HG03159 (cell line): ENCODE measurements around the gene KLK3.
"Not testable (repeated sequence)": the region's sequence is repeated elsewhere in the genome, so short reads cannot be mapped to it uniquely, and the experiment has no call there.

Source experiments
- ATAC-seq: cut with Tn5 transposase; IDR thresholded peaks from one replicate; pipeline ENCODE4 v1.9.1; 2021; ENCODE audit warnings: mild to moderate bottlenecking, moderate library complexity; ENCODE audit not compliant: unreplicated experiment

KLK3 gene

DNA sequence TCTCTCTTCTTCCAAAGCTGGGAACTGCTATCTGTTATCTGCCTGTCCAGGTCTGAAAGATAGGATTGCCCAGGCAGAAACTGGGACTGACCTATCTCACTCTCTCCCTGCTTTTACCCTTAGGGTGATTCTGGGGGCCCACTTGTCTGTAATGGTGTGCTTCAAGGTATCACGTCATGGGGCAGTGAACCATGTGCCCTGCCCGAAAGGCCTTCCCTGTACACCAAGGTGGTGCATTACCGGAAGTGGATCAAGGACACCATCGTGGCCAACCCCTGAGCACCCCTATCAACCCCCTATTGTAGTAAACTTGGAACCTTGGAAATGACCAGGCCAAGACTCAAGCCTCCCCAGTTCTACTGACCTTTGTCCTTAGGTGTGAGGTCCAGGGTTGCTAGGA is 5.1 kb downstream of the KLK3 start:
- ATAC-seq = no peak

- ATAC-seq = no peak
These were observed 6.3 kb downstream of the KLK3 start for GRCh38 chr19:50861010-50861409.

DNA sequence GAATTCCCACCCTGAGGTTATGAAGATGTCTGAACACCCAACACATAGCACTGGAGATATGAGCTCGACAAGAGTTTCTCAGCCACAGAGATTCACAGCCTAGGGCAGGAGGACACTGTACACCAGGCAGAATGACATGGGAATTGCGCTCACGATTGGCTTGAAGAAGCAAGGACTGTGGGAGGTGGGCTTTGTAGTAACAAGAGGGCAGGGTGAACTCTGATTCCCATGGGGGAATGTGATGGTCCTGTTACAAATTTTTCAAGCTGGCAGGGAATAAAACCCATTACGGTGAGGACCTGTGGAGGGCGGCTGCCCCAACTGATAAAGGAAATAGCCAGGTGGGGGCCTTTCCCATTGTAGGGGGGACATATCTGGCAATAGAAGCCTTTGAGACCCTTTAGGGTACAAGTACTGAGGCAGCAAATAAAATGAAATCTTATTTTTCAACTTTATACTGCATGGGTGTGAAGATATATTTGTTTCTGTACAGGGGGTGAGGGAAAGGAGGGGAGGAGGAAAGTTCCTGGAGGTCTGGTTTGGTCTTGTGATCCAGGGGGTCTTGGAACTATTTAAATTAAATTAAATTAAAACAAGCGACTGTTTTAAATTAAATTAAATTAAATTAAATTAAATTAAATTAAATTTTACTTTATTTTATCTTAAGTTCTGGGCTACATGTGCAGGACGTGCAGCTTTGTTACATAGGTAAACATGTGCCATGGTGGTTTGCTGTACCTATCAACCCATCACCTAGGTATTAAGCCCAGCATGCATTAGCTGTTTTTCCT is 7.0 kb downstream of the KLK3 start:
- ATAC-seq = no peak

- no peak for ATAC-seq
These were observed 14.8 kb downstream of the KLK3 start for GRCh38 chr19:50869479-50869878.

- no peak for ATAC-seq
These were observed 15.8 kb downstream of the KLK3 start for GRCh38 chr19:50870417-50871089.

DNA sequence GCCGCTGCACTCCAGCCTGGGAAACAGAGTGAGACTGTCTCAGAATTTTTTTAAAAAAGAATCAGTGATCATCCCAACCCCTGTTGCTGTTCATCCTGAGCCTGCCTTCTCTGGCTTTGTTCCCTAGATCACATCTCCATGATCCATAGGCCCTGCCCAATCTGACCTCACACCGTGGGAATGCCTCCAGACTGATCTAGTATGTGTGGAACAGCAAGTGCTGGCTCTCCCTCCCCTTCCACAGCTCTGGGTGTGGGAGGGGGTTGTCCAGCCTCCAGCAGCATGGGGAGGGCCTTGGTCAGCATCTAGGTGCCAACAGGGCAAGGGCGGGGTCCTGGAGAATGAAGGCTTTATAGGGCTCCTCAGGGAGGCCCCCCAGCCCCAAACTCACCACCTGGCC is 18.3 kb downstream of the KLK3 start, which contains the start of gene KLK2:
KLK2 (plus strand) TSS at position 384 of the 400 bp plus-strand sequence. CDS start 35 bp downstream, outside the sequence.
- no peak for ATAC-seq

DNA sequence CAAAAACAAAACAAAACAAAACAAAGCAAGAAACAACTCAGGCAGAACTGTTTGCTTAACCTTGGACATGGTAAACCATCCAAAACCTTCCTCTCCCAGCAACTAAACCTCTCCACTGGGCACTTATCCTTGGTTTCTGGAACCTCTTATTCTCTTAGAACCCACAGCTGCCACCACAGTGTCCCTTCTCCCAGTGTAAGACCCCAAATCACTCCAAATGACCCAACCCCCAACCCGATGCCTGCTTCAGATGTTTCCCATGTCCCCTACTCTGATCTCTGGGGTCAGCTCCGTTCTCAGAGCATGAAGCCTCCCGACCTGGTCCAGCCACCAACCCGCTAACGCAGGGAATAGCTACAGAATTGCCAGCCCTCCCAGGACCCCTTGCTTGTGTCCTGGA is 19.5 kb downstream of the KLK3 start:
- no peak for ATAC-seq

GRCh38 chr19:50875795-50876422 is 21.2 kb downstream of the KLK3 start:
- ATAC-seq = no peak

GRCh38 chr19:50876456-50876855 is 21.7 kb downstream of the KLK3 start:
- ATAC-seq = no peak

DNA sequence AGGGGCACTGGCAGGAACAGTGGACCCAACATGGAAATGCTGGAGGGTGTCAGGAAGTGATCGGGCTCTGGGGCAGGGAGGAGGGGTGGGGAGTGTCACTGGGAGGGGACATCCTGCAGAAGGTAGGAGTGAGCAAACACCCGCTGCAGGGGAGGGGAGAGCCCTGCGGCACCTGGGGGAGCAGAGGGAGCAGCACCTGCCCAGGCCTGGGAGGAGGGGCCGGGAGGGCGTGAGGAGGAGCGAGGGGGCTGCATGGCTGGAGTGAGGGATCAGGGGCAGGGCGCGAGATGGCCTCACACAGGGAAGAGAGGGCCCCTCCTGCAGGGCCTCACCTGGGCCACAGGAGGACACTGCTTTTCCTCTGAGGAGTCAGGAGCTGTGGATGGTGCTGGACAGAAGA is 22.6 kb downstream of the KLK3 start:
- no peak for ATAC-seq

DNA sequence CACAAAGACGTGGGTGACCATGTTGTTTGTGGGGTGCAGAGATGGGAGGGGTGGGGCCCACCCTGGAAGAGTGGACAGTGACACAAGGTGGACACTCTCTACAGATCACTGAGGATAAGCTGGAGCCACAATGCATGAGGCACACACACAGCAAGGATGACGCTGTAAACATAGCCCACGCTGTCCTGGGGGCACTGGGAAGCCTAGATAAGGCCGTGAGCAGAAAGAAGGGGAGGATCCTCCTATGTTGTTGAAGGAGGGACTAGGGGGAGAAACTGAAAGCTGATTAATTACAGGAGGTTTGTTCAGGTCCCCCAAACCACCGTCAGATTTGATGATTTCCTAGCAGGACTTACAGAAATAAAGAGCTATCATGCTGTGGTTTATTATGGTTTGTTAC is 24.1 kb downstream of the KLK3 start:
- no peak for ATAC-seq

- ATAC-seq = no peak
These were observed 25.5 kb downstream of the KLK3 start for GRCh38 chr19:50880241-50880640.

DNA sequence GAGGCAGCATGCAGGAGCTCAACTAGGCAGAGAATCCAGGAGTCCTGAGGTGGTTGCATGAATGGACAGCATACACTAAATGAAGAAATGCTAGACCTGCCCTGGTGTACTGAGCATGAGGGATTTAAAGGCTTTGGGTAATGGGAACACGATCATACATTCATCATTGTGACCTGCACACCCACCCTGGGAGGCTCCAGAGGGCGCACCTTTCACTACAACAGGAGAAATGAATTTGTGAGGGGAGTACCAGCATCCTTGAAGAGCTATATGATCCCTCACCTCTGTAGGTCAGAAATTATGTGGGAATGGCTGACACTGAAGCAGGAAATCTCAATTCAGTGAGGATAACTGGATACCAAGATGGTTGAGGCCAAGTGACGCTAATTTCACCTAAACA is 27.5 kb downstream of the KLK3 start:
- no peak for ATAC-seq

DNA sequence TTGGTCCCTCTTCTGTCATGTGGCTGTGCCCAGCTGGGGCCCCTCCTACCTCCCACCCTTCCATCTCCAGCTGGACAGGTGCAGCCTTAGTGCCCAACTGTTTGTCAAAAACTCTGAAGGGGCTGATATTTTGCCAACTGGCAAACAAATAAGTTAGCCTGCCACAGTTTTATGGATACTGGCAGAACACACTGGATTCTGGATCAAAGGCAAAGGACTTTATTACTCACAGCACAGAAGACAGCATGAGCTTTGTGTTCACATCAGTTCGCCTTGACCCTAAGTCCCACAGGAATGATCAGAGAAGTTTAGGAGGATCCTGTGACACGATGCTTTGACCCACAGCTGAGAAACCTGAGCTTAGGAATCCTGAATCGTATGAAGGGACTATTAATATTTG is 34.9 kb downstream of the KLK3 start:
- no peak for ATAC-seq

- no peak for ATAC-seq
These were observed 35.9 kb downstream of the KLK3 start for GRCh38 chr19:50890422-50891252.

GRCh38 chr19:50891253-50891625 is 36.5 kb downstream of the KLK3 start:
- ATAC-seq = no peak

DNA sequence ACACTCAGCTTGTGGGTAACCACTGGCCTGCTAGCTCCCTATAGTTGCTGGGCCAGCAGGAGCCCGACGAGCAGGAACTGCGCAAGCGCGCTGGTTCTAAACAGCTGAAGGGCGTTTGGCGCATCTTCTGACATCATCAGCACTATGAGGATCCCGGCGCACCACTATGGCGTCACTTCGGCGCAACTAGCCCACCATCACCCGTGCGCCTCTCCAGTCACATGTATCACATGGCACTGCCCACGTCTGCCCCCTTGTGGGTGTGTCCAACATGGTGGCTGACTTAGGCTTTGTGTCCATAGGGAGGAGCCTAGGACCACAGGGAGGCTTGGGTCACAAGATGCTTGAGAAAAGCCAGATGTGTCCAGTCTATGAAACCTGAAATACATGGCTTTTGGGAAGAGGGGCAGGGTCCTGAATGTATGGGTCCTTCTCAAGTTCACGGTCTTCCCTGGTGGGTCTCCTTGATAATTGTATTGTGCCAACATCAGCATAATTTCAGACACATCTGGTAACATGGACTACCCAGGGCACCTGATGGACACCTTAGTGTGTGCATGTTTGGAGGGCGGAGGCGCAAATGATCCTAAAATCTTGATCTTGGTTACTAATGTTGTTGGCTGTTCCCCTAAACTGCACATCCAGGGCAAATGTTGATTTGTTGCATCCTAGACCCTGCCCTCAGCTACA is 38.5 kb downstream of the KLK3 start:
- no peak for ATAC-seq

- no peak for ATAC-seq
These were observed 40.0 kb downstream of the KLK3 start for GRCh38 chr19:50894478-50895356.

GRCh38 chr19:50896089-50896590 is 41.4 kb downstream of the KLK3 start:
- ATAC-seq = not testable (repeated sequence)
